Lung (tissue), 12 donors: ENCODE data around the gene NTRK3. TPM values are rescaled to one million over a fixed set of nuclear protein-coding genes. Genes with fewer than 3 reads are reported as not detected.

Experiments used
- ATAC-seq: fragments of 200-7000 bp; cut with Tn5 transposase; one replicate; pipeline ENCODE4 v1.9.1; 2020; ENCODE audit warnings: moderate number of reproducible peaks; ENCODE audit not compliant: insufficient read depth, low FRiP score
- DNase-seq, 3 donors: peaks; one replicate each; pipeline ENCODE4 v3.0.0-alpha.2; 2013 to 2017
- H3K27ac ChIP-seq, 2 donors: one replicate each; pipeline ENCODE4 v1.5.1; 2013; ENCODE audit warnings: mild to moderate bottlenecking in 2 of 2, moderate library complexity in 2 of 2, control low read depth in 1 of 2, inconsistent platforms in 1 of 2, low read depth in 1 of 2, low read length in 1 of 2
- H3K27me3 ChIP-seq, 3 donors: one replicate each; pipeline ENCODE4 v1.5.1; 2013; ENCODE audit warnings: low read length in 2 of 3; ENCODE audit not compliant: control insufficient read depth in 3 of 3, insufficient read depth in 3 of 3
- H3K36me3 ChIP-seq, 4 donors: one replicate each; pipeline ENCODE4 v1.5.1; 2013; ENCODE audit warnings: low read length in 4 of 4, mild to moderate bottlenecking in 1 of 4, moderate library complexity in 1 of 4; ENCODE audit not compliant: control insufficient read depth in 4 of 4, insufficient read depth in 4 of 4
- H3K4me1 ChIP-seq, 5 donors: one replicate each; pipeline ENCODE4 v1.5.1; 2013; ENCODE audit warnings: low read length in 5 of 5, mild to moderate bottlenecking in 2 of 5, moderate library complexity in 1 of 5; ENCODE audit not compliant: control insufficient read depth in 5 of 5, insufficient read depth in 5 of 5
- H3K4me3 ChIP-seq: one replicate; pipeline ENCODE4 v1.5.1; 2013; ENCODE audit warnings: mild to moderate bottlenecking, control low read depth, moderate library complexity
- H3K9ac ChIP-seq, 2 donors: one replicate each; pipeline ENCODE4 v1.5.1; 2013; ENCODE audit warnings: low read length in 2 of 2, control low read depth in 1 of 2; ENCODE audit not compliant: insufficient read depth in 1 of 2
- H3K9me3 ChIP-seq, 4 donors: one replicate each; pipeline ENCODE4 v1.5.1; 2013; ENCODE audit warnings: low read length in 3 of 4, mild to moderate bottlenecking in 1 of 4, moderate library complexity in 1 of 4; ENCODE audit not compliant: control insufficient read depth in 4 of 4, insufficient read depth in 3 of 4
- WGBS, 2 donors: extraction: QIAGEN DNeasy Blood & Tissue Kit; methylation state at CpG; one replicate each; pipeline ENCODE4 v1.1.7; 2013; 5-methylcytosine and 5-hydroxymethylcytosine counted together
- polyA plus RNA-seq, 2 donors: library from polyadenylated mRNA; stranded (reverse); fragments of 200-250 nt; gene quantifications; one replicate each; pipeline ENCODE4 v1.2.1, GENCODE V29; 2013
- total RNA-seq, 2 donors: library from RNA; depleted of rRNA in 1 of 2; stranded (reverse); fragments of >200 nt in 1 of 2; gene quantifications; one replicate each; pipeline ENCODE4 v1.2.1, GENCODE V29; 2014 to 2021
- TF ChIP-seq, protein P1 (sequence below): IDR thresholded peaks from 2 replicates; pipeline ENCODE4 v1.5.1; 2012; ENCODE audit warnings: mild to moderate bottlenecking; ENCODE audit errors: control extremely low read depth, extremely low read depth
- donor health status: control.
- donor health status: control.
- donor health status: Bipolar disorder and iron deficiency.
- donor health status: healthy.
- donor health status: DM: yes; HTN: yes; CAD: no.

NTRK3 gene
- total and polyA plus RNA-seq, 4 donors = 0.44 to 11.0 (median 4.2) TPM

DNA sequence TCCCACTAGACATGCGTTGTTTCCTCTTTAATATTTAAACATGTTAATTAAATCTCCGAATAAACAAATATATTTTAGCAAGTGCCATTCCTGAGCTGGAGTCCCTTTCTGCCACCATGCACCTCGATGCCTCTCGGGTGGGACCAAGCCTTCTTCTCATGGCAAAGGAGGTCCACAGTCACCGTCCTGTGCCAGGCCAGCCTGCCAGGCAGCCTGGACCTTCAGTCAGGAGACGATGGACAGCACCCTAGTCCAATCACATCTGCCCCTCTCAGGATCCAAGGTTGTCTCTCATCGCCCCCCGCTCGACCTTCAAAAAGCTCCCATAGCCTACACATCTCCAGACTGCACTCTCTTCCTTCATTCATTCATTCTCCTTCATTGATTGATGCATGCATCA is 22.6 kb downstream of the NTRK3 start:
- Histone ChIP-seq H3K4me1 (no peaks in the 10 kb centered on the region), H3K27me3 (peaks cover 0 to 3% (median 0%) of the 10 kb centered on the region in 3 donors), H3K9ac (no peak overlapping the region), H3K9me3 (no peaks in the 10 kb centered on the region), H3K27ac (no peak overlapping the region), H3K36me3 (no peaks in the 10 kb centered on the region), H3K4me3 (no peak overlapping the region)
- TF ChIP-seq, protein P1, sequence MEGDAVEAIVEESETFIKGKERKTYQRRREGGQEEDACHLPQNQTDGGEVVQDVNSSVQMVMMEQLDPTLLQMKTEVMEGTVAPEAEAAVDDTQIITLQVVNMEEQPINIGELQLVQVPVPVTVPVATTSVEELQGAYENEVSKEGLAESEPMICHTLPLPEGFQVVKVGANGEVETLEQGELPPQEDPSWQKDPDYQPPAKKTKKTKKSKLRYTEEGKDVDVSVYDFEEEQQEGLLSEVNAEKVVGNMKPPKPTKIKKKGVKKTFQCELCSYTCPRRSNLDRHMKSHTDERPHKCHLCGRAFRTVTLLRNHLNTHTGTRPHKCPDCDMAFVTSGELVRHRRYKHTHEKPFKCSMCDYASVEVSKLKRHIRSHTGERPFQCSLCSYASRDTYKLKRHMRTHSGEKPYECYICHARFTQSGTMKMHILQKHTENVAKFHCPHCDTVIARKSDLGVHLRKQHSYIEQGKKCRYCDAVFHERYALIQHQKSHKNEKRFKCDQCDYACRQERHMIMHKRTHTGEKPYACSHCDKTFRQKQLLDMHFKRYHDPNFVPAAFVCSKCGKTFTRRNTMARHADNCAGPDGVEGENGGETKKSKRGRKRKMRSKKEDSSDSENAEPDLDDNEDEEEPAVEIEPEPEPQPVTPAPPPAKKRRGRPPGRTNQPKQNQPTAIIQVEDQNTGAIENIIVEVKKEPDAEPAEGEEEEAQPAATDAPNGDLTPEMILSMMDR = no peak
- 85 to 91% methylated on average over 9 of the region's 9 CpGs for WGBS, 2 donors
- no peak for ATAC-seq
- DNase-seq = no peak

DNA sequence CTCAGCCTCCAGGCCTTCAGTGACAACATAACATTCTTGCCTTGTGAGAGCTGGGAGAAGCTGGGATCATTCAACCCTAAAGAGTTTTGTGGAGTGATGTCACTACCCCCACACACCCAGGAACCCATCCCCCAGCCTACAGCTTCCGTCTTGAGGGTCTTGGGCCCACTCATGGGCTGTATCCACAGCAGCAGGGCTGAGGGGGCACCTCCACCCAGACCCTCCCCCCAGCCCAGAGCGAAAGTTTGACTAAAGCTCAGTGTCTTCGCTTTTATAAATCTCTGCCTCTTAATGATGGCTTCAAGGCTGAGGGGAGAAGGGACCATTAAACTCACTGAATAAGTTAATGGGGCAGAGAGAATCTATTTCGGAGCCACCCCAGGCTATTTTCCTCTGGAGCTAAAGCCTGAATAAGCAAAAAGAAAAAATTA is 23.8 kb downstream of the NTRK3 start:
- 72 to 83% methylated on average over 4 of the region's 4 CpGs for WGBS, 2 donors
- no peak for ATAC-seq

DNA sequence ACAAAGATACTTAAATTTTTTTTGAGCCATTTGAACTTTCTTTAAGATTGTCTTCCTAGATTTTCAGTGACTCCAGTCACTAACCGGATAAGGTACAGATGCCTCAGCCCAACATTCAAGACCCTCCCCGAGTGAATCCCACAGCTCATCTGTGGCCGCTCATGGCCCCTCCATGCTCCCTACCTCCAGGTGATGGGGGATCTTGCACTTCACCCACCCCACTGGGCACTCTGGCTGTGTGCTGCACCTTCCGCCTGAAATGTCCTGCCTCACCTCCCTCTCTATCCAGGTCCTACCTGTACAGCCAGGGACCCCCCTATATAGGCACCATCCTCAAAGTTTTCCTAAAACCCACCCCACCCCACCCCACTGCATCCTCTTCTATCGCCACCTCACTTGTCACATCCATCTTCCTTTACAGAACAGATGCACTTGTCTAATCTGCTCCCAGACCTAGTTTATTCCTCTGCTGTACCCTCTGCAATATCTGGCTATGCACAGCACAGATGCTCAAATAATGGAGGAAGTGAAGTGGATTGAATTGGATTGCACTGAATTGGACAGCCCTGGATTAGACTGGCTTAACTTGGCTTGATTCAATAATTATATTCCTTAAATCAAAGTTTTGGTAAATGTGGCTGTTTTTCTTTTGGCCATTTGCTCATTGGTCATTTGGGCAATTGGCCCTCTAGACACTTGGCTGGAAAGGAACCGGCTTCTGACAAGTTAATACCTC is 24.5 kb downstream of the NTRK3 start:
- Histone ChIP-seq H3K4me3 (no peak overlapping the region), H3K9ac (no peak overlapping the region), H3K4me1 (no peaks in the 10 kb centered on the region), H3K9me3 (no peaks in the 10 kb centered on the region), H3K27me3 (peaks cover 0 to 2% (median 0%) of the 10 kb centered on the region in 3 donors), H3K36me3 (no peaks in the 10 kb centered on the region), H3K27ac (no peak overlapping the region)
- TF ChIP-seq, protein P1 = no peak
- ATAC-seq (no peak), DNase-seq (no peak)
- 92 to 93% methylated on average over 6 of the region's 6 CpGs for WGBS, 2 donors

More for the DNA sequence above, 23.8 kb downstream of the NTRK3 start:
- H3K27ac ChIP-seq = no peak overlapping the region
- no peaks in the 10 kb centered on the region for H3K4me1 ChIP-seq
- TF ChIP-seq, protein P1 = no peak
- H3K4me3 ChIP-seq = no peak overlapping the region
- no peak overlapping the region for H3K9ac ChIP-seq
- no peaks in the 10 kb centered on the region for H3K36me3 ChIP-seq
- no peak for DNase-seq
- peaks cover 0 to 3% (median 0%) of the 10 kb centered on the region in 3 donors for H3K27me3 ChIP-seq
- H3K9me3 ChIP-seq = no peaks in the 10 kb centered on the region

DNA sequence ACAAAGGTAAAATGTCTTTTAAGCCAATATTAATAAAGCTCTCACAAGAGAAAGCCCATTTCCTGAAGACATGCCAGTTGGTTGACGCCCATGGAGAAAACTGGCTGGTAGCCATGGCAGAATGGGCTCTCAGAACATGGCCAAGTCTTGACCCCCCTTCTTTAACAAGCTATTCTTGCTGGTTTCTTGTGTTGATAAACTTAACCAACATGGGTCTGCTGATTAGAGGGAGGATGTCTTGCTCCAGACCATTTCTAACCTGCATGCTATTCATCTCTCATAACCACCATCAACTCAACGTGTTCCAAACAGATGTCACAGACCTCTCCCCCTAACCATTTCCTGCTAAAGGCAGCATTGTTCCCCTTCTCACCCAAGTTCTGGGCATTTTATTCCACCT is 25.7 kb downstream of the NTRK3 start:
- ATAC-seq = no peak
- Histone ChIP-seq H3K36me3 (no peaks in the 10 kb centered on the region), H3K4me1 (no peaks in the 10 kb centered on the region), H3K9me3 (no peaks in the 10 kb centered on the region), H3K9ac (no peak overlapping the region), H3K4me3 (no peak overlapping the region), H3K27ac (no peak overlapping the region), H3K27me3 (no peaks in the 10 kb centered on the region)
- TF ChIP-seq, protein P1 = no peak
- WGBS, 2 donors = 32 to 35% methylated on average over 2 of the region's 2 CpGs
- no peak for DNase-seq
